Naive thymus-derived CD4-positive, alpha-beta T cell (primary cell): Measurements from ENCODE around the gene SCAMP2. TPM values are rescaled to one million over a fixed set of nuclear protein-coding genes. Genes with fewer than 3 reads are reported as not detected.

ENCODE experiments used
- ATAC-seq: fragments of 150-1000 bp; cut with Tn5 transposase; 2 replicates; pipeline ENCODE4 v1.10.0; 2021; ENCODE audit warnings: mild to moderate bottlenecking, moderate library complexity
- CTCF ChIA-PET: fragments of 350-600 bp; sonication (Branson Sonifier 250); formaldehyde crosslinking; loops from one replicate; lab custom pipeline; 2021; ENCODE audit warnings: antibody characterized with exemption; lab: Charles Lee
- POLR2A ChIA-PET: fragments of 350-600 bp; sonication (Branson Sonifier 250); formaldehyde crosslinking; loops from one replicate; lab custom pipeline; 2021; ENCODE audit warnings: antibody characterized with exemption, inconsistent platforms; lab: Charles Lee
- DNase-seq, 9 donors: peaks; one replicate each; pipeline versions ENCODE4 v3.0.0 to v3.0.0-alpha.2; 2020 to 2022; ENCODE audit warnings: mixed read lengths in 1 of 9
- H3K27ac ChIP-seq: one replicate; pipeline ENCODE4 v1.7.0; 2013; ENCODE audit warnings: mild to moderate bottlenecking, low read depth, low read length, moderate library complexity
- H3K27me3 ChIP-seq, 2 donors: one replicate each; pipeline ENCODE4 v1.7.0; 2013; ENCODE audit warnings: low read length in 2 of 2, mild to moderate bottlenecking in 2 of 2, moderate library complexity in 2 of 2; ENCODE audit not compliant: control insufficient read depth in 2 of 2, insufficient read depth in 2 of 2
- H3K36me3 ChIP-seq, 3 experiments: 1 replicate in 2 of 3; 2 replicates in 1 of 3; pipeline ENCODE4 v1.7.0; 2013; ENCODE audit warnings: low read length in 3 of 3, mild to moderate bottlenecking in 3 of 3, moderate library complexity in 1 of 3; ENCODE audit not compliant: insufficient read depth in 3 of 3, control insufficient read depth in 2 of 3
- H3K4me1 ChIP-seq, 2 donors: one replicate each; pipeline ENCODE4 v1.7.0; 2013; ENCODE audit warnings: low read length in 2 of 2, mild to moderate bottlenecking in 2 of 2, moderate library complexity in 1 of 2; ENCODE audit not compliant: control insufficient read depth in 2 of 2, insufficient read depth in 2 of 2
- H3K4me3 ChIP-seq: 2 replicates; pipeline ENCODE4 v1.7.0; 2013; ENCODE audit warnings: mild to moderate bottlenecking, low read length
- H3K9me3 ChIP-seq, 3 experiments: 1 replicate in 2 of 3; 2 replicates in 1 of 3; pipeline ENCODE4 v1.7.0; 2013; ENCODE audit warnings: low read length in 3 of 3; ENCODE audit not compliant: control insufficient read depth in 2 of 3
- H3K27ac Mint-ChIP-seq, 9 donors: one replicate each; pipeline ENCODE4 v1.8.0; 2020 to 2022; ENCODE audit warnings: mixed read lengths in 9 of 9, mild to moderate bottlenecking in 8 of 9, moderate library complexity in 5 of 9, inconsistent platforms in 2 of 9
- H3K27me3 Mint-ChIP-seq, 5 donors: one replicate each; pipeline ENCODE4 v1.8.0; 2021 to 2022; ENCODE audit warnings: mixed read lengths in 5 of 5, mild to moderate bottlenecking in 1 of 5
- H3K36me3 Mint-ChIP-seq, 5 donors: one replicate each; pipeline ENCODE4 v1.8.0; 2020 to 2022; ENCODE audit warnings: mixed read lengths in 5 of 5, mild to moderate bottlenecking in 3 of 5, inconsistent platforms in 1 of 5
- H3K4me1 Mint-ChIP-seq, 7 donors: one replicate each; pipeline ENCODE4 v1.8.0; 2020 to 2022; ENCODE audit warnings: mixed read lengths in 7 of 7, mild to moderate bottlenecking in 3 of 7, inconsistent platforms in 1 of 7
- H3K4me3 Mint-ChIP-seq, 10 donors: one replicate each; pipeline ENCODE4 v1.8.0; 2020 to 2022; ENCODE audit warnings: mild to moderate bottlenecking in 10 of 10, mixed read lengths in 10 of 10, moderate library complexity in 6 of 10, inconsistent platforms in 2 of 10
- H3K9me3 Mint-ChIP-seq, 11 donors: one replicate each; pipeline ENCODE4 v1.8.0; 2020 to 2022; ENCODE audit warnings: mixed read lengths in 11 of 11, mild to moderate bottlenecking in 4 of 11, inconsistent platforms in 1 of 11, moderate library complexity in 1 of 11
- intact Hi-C, 2 donors: fragments of 100-400 bp; cut with micrococcal nuclease; formaldehyde crosslinking; loops; one replicate each; pipeline ENCODE4 v1.15.1; 2023
- polyA plus RNA-seq, 2 donors: library from polyadenylated mRNA; unstranded; fragments of 300-500 nt; fragmentation: Illumina TruSeq; gene quantifications; one replicate each; pipeline ENCODE4 v1.2.3, GENCODE V29; 2021
- total RNA-seq, 6 experiments: library from RNA in 5 of 6; stranded (reverse) in 5 of 6; gene quantifications; 1 replicate in 5 of 6; 2 replicates in 1 of 6; pipeline ENCODE4 v1.2.3 and lab custom pipeline; 2021 to 2026

SCAMP2 gene
- total and polyA plus RNA-seq, 7 experiments from 2014 or later = 78.9 to 141 (median 122) TPM

DNA sequence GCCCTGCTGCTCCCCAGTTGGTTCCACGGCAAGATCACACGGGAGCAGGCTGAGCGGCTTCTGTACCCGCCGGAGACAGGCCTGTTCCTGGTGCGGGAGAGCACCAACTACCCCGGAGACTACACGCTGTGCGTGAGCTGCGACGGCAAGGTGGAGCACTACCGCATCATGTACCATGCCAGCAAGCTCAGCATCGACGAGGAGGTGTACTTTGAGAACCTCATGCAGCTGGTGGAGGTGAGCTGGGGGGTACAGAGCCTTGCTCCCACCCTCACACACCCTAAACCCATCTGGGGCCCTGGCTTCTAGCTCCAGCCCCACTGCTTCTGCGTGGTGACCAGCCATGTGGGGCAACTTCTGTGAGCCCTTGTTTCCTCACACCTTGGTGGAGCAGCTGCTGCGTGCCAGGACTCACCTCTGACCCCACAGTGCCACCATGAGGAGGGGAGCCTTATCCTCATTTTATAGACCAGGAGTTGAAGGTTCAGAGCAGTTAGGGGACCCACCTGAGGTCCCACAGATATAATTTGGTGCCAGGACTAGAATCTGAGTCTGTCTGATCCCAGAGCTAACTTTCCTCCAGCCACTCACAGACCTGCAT, 73.8 kb downstream of the SCAMP2 start:
- H3K27me3 ChIP-seq = no peaks in the 10 kb centered on the region
- peaks cover 23 to 62% (median 27%) of the 10 kb centered on the region in 3 experiments for H3K36me3 ChIP-seq
- peaks cover 36 to 64% (median 54%) of the 10 kb centered on the region in 7 donors for H3K4me1 Mint-ChIP-seq
- H3K36me3 Mint-ChIP-seq = peaks cover 0 to 29% (median 15%) of the 10 kb centered on the region in 5 donors
- no peak overlapping the region for H3K4me3 ChIP-seq
- no peaks in the 10 kb centered on the region for H3K27me3 Mint-ChIP-seq
- intact Hi-C loops = loop anchor here in 1 of 2 donors (1.0 kb wide), 1 partner anchor 12 kb away; no protein-coding TSS in a partner anchor
- no peaks in the 10 kb centered on the region for H3K9me3 ChIP-seq
- no peak for ATAC-seq
- ChIA-PET CTCF (interaction anchor here (0.6 to 26.1 kb wide), 16 partner anchors 8 to 786 kb away, joined by 3 to 1110 read pairs (median 4); partner anchors contain the start of genes CPLX3 and CSK), POLR2A (interaction anchor here (0.6 to 28.9 kb wide), 4 partner anchors 20 to 183 kb away, joined by 3 to 1077 read pairs (median 4); partner anchors contain the start of genes CLK3 and CSK)
- DNase-seq = no peak
- peaks cover 58 to 61% of the 10 kb centered on the region in 2 donors for H3K4me1 ChIP-seq
- peak overlapping the region; percentile 92 for H3K27ac ChIP-seq
- no peaks in the 10 kb centered on the region for H3K9me3 Mint-ChIP-seq
- peak overlapping the region in 5 of 10 donors; percentile 9 to 75 (median 43) for H3K4me3 Mint-ChIP-seq
- H3K27ac Mint-ChIP-seq = peak overlapping the region; percentile 66 to 93 (median 87)

DNA sequence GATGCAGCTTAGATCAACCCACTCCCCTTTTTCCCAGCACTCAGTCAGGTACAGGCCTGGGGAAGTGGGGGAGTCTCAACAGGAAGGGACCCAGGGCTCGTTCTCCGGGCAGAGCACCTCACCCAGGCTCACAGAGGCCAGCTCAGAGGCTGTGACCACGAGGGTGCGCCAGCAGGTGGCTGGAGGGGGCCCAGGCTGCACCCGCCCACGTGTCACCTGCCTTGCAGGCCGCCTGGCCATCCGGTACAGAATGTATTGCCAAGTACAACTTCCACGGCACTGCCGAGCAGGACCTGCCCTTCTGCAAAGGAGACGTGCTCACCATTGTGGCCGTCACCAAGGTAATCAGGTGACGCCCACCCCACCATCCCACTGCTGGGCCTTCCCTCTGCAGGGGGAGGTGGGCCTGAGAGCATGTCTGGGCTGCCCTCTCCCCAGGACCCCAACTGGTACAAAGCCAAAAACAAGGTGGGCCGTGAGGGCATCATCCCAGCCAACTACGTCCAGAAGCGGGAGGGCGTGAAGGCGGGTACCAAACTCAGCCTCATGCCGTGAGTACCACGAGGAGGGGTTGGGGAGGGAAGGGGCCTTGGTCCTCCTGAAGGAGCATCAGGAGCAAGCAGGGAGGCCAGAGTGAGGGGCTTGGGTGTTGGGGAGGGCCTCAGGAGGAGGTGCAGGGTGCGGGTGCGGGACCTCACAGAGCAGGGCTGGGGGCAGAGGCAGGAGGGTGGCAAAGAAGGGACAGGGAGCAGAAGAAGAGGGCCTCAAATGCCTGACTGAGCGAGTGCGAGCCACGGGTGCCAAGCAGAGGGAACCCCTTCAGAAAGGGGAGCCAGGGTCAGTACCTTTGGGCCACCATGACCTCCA, 74.5 kb downstream of the SCAMP2 start:
- Histone ChIP-seq H3K36me3 (peaks cover 23 to 56% (median 27%) of the 10 kb centered on the region in 3 experiments), H3K27ac (peak overlapping the region; percentile 92), H3K4me1 (peaks cover 65 to 68% of the 10 kb centered on the region in 2 donors), H3K9me3 (no peaks in the 10 kb centered on the region), H3K27me3 (no peaks in the 10 kb centered on the region), H3K4me3 (no peak overlapping the region)
- DNase-seq (no peak), ATAC-seq (no peak)
- Mint-ChIP-seq H3K9me3 (no peaks in the 10 kb centered on the region), H3K36me3 (peaks cover 0 to 24% (median 9%) of the 10 kb centered on the region in 5 donors), H3K4me3 (peak overlapping the region in 7 of 10 donors; percentile 9 to 75 (median 20)), H3K27me3 (no peaks in the 10 kb centered on the region), H3K4me1 (peaks cover 30 to 67% (median 51%) of the 10 kb centered on the region in 7 donors), H3K27ac (peak overlapping the region; percentile 66 to 93 (median 84))
- intact Hi-C loops = loop anchor here in 1 of 2 donors (1.0 kb wide), 1 partner anchor 11 kb away; no protein-coding TSS in a partner anchor
- CTCF ChIA-PET = interaction anchor here (0.7 to 26.1 kb wide), 11 partner anchors 8 to 164 kb away, joined by 3 to 1110 read pairs (median 4); partner anchors contain the start of gene CSK
- POLR2A ChIA-PET = interaction anchor here (0.6 to 28.9 kb wide), 3 partner anchors 19 to 148 kb away, joined by 3 to 1077 read pairs (median 4); partner anchors contain the start of gene CSK

DNA sequence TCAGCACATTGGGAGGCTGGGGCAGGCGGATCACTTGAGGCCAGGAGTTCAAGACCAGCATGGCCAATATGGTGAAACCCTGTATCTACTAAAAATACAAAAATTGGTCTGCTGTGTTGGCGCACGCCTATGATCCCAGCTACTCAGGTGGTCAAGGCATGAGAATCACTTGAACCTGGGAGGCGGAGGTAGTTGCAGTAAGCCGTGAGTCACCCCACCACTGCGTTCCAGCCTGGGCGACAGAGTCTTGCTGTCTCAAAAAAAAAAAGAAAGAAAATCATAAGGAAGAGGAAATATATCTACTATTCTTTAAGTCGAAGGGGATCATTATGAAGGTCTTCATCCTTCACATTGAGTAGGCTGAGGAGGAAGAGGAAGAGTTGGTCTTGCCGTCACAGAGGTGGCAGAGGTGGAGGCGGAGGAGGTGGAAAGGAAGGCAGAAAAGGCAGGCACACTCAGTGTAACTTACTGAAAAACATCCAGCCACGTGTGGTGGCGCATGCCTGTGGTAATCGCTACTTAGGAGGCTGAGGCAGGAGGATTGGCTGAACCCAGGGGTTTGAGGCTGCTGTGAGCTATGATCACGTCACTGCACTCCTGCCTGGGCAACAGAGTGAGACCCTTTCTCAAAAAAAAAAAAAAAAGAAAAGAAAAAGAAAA, 77.1 kb downstream of the SCAMP2 start:
- Histone ChIP-seq H3K36me3 (peaks cover 16 to 31% (median 20%) of the 10 kb centered on the region in 3 experiments), H3K27ac (peak overlapping the region; percentile 92), H3K27me3 (no peaks in the 10 kb centered on the region), H3K9me3 (no peaks in the 10 kb centered on the region), H3K4me1 (peaks cover 90 to 93% of the 10 kb centered on the region in 2 donors), H3K4me3 (no peak overlapping the region)
- DNase-seq = peak in 6 of 9 donors; percentile 32 to 55 (median 48)
- Mint-ChIP-seq H3K27ac (peak overlapping the region; percentile 63 to 95 (median 84)), H3K36me3 (peaks cover 0 to 30% (median 12%) of the 10 kb centered on the region in 5 donors), H3K4me1 (peaks cover 43 to 91% (median 76%) of the 10 kb centered on the region in 7 donors), H3K27me3 (no peaks in the 10 kb centered on the region), H3K4me3 (peak overlapping the region; percentile 62 to 89 (median 71)), H3K9me3 (no peaks in the 10 kb centered on the region)
- CTCF ChIA-PET = interaction anchor here (0.6 to 26.1 kb wide), 4 partner anchors 8 to 106 kb away, joined by 3 to 1110 read pairs (median 7); partner anchors contain the start of gene CSK
- POLR2A ChIA-PET = interaction anchor here (0.5 to 28.9 kb wide), 5 partner anchors 12 to 165 kb away, joined by 3 to 1077 read pairs (median 3); partner anchors contain the start of gene CSK
- intact Hi-C loops = no loop called here
- ATAC-seq = no peak

DNA sequence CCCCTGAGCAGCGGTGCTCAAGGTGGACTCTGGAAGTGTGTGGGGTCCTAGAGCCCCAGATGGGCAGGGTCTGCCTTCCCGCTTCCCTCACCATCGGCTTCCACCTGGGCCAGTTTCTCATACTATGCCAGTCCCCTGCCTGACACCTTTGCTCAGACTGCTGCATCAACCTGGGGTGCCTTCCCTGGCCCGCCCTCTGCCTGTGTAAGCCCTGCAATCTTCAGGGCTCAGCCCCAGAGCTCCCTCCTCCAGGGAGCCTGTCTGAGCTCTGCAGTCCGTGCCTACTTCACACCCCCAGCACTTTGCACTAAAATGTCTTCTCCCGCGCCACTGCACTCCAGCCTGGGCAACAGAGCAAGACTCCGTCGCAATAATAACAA, 78.2 kb downstream of the SCAMP2 start:
- ATAC-seq = peak; percentile 28
- H3K9me3 ChIP-seq = no peaks in the 10 kb centered on the region
- intact Hi-C loops = no loop called here
- no peak for DNase-seq
- ChIA-PET POLR2A (interaction anchor here (1.3 to 28.9 kb wide), 2 partner anchors 15 kb away, joined by 4 to 1077 read pairs; partner anchors contain the start of gene CSK), CTCF (interaction anchor here (0.7 to 26.1 kb wide), 7 partner anchors 7 to 160 kb away, joined by 3 to 1110 read pairs (median 7); partner anchors contain the start of gene CSK)
- no peaks in the 10 kb centered on the region for H3K27me3 ChIP-seq
- Mint-ChIP-seq H3K27ac (peak overlapping the region; percentile 78 to 95 (median 93)), H3K4me1 (peaks cover 48 to 94% (median 82%) of the 10 kb centered on the region in 7 donors), H3K4me3 (peak overlapping the region; percentile 52 to 89 (median 70)), H3K9me3 (no peaks in the 10 kb centered on the region), H3K36me3 (peaks cover 0 to 29% (median 8%) of the 10 kb centered on the region in 5 donors), H3K27me3 (no peaks in the 10 kb centered on the region)
- peaks cover 97 to 98% of the 10 kb centered on the region in 2 donors for H3K4me1 ChIP-seq
- H3K4me3 ChIP-seq = no peak overlapping the region
- peaks cover 9 to 20% (median 12%) of the 10 kb centered on the region in 3 experiments for H3K36me3 ChIP-seq
- H3K27ac ChIP-seq = peak overlapping the region; percentile 92

DNA sequence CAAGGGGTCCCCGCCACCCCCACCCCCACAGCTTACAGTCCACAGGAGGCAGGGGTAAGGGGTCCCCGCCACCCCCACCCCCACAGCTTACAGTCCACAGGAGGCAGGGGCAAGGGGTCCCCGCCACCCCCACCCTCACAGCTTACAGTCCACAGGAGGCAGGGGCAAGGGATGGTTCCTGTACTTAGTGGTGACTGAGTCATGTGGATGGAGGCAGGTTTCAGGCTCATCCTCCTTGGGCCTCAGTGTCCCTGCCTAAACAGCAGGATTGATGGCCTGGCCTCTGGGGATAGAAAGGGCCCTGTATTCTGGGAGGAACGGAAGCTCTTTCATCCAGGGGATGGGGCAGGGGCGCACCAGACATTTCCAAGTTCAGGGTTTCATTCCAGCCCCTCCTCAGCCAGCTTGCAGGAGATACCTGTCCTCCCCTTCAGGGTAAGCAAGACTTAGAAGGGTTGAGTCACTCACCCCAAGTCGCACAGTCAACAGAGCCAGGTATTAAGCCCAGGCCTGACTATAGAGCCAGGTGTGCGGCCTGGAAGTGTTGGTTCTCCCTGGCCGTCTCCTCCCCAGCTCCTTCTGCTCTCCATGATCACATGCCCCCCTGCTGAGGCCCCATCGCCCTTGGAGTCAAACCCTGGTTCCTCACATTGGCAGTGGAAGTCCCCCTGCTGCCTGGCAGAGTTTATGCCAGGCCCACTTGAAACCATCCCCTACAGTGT, 78.8 kb downstream of the SCAMP2 start:
- DNase-seq = no peak

More for the DNA sequence above, 78.8 kb downstream of the SCAMP2 start:
- no peaks in the 10 kb centered on the region for H3K27me3 Mint-ChIP-seq
- H3K4me1 Mint-ChIP-seq = peaks cover 47 to 94% (median 82%) of the 10 kb centered on the region in 7 donors
- ChIA-PET CTCF (interaction anchor here (0.7 to 26.1 kb wide), 8 partner anchors 14 to 165 kb away, joined by 3 to 1110 read pairs (median 4); partner anchors contain the start of gene CSK), POLR2A (interaction anchor here (0.7 to 28.9 kb wide), 7 partner anchors 13 to 112 kb away, joined by 3 to 1077 read pairs (median 4); partner anchors contain the start of genes CSK and FAM219B)
- H3K27ac Mint-ChIP-seq = peak overlapping the region; percentile 78 to 95 (median 93)
- peak overlapping the region; percentile 92 for H3K27ac ChIP-seq
- intact Hi-C loops = no loop called here
- no peaks in the 10 kb centered on the region for H3K27me3 ChIP-seq
- H3K4me3 ChIP-seq = no peak overlapping the region
- no peaks in the 10 kb centered on the region for H3K9me3 ChIP-seq
- H3K4me1 ChIP-seq = peaks cover 96 to 98% of the 10 kb centered on the region in 2 donors
- H3K4me3 Mint-ChIP-seq = peak overlapping the region; percentile 52 to 89 (median 70)
- no peaks in the 10 kb centered on the region for H3K9me3 Mint-ChIP-seq
- ATAC-seq = no peak
- H3K36me3 Mint-ChIP-seq = peaks cover 0 to 34% (median 8%) of the 10 kb centered on the region in 5 donors
- H3K36me3 ChIP-seq = peaks cover 3 to 15% (median 8%) of the 10 kb centered on the region in 3 experiments
